ENCODE results near the gene GSTA4.

GRCh38 chr6:53031281-53031680 lies 36.2 kb upstream of the GSTA4 start:
- TF ChIP-seq, protein P1, sequence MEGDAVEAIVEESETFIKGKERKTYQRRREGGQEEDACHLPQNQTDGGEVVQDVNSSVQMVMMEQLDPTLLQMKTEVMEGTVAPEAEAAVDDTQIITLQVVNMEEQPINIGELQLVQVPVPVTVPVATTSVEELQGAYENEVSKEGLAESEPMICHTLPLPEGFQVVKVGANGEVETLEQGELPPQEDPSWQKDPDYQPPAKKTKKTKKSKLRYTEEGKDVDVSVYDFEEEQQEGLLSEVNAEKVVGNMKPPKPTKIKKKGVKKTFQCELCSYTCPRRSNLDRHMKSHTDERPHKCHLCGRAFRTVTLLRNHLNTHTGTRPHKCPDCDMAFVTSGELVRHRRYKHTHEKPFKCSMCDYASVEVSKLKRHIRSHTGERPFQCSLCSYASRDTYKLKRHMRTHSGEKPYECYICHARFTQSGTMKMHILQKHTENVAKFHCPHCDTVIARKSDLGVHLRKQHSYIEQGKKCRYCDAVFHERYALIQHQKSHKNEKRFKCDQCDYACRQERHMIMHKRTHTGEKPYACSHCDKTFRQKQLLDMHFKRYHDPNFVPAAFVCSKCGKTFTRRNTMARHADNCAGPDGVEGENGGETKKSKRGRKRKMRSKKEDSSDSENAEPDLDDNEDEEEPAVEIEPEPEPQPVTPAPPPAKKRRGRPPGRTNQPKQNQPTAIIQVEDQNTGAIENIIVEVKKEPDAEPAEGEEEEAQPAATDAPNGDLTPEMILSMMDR (IDR thresholded peaks at IDR 0.05; ENCODE audit: poor library complexity), result no peak
- no peak for TF ChIP-seq EZH2phosphoT487 (IDR thresholded peaks at IDR 0.05; ENCODE audit: low read depth, severe bottlenecking, unreplicated experiment)
